ENCODE measurements around the gene PGM2L1. TPM values are rescaled to one million over a fixed set of nuclear protein-coding genes. Genes with fewer than 3 reads are reported as not detected.
"Not testable (repeated sequence)": the region's sequence is repeated elsewhere in the genome, so short reads cannot be mapped to it uniquely, and the experiment has no call there.

The PGM2L1 gene
- total RNA-seq, 1 donor from 2014 or later = 15.9 TPM

- DNase-seq (ENCODE audit: low spot score) = no peak
- no peak overlapping the region for H2AFZ ChIP-seq (replicated peaks)
- H3K4me2 ChIP-seq = no peak overlapping the region
- H3K27ac ChIP-seq = no peak overlapping the region
- no peaks in the 10 kb centered on the region for H3K9me3 ChIP-seq (ENCODE audit: low read depth)
- H3K4me3 ChIP-seq = no peak overlapping the region
- Mint-ChIP-seq H3K4me3 (no peak overlapping the region), H3K36me3 (no peaks in the 10 kb centered on the region), H3K9me3 (peaks cover 5% of the 10 kb centered on the region), H3K27me3 (ENCODE audit: insufficient read depth, low read depth) (peaks cover 2% of the 10 kb centered on the region), H3K4me1 (no peaks in the 10 kb centered on the region), H3K27ac (no peak overlapping the region)
- TF ChIP-seq, protein P1, sequence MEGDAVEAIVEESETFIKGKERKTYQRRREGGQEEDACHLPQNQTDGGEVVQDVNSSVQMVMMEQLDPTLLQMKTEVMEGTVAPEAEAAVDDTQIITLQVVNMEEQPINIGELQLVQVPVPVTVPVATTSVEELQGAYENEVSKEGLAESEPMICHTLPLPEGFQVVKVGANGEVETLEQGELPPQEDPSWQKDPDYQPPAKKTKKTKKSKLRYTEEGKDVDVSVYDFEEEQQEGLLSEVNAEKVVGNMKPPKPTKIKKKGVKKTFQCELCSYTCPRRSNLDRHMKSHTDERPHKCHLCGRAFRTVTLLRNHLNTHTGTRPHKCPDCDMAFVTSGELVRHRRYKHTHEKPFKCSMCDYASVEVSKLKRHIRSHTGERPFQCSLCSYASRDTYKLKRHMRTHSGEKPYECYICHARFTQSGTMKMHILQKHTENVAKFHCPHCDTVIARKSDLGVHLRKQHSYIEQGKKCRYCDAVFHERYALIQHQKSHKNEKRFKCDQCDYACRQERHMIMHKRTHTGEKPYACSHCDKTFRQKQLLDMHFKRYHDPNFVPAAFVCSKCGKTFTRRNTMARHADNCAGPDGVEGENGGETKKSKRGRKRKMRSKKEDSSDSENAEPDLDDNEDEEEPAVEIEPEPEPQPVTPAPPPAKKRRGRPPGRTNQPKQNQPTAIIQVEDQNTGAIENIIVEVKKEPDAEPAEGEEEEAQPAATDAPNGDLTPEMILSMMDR (IDR thresholded peaks at IDR 0.05) = no peak
- TF ChIP-seq EZH2 (IDR thresholded peaks at IDR 0.05) (no peak), EZH2phosphoT487 (IDR thresholded peaks at IDR 0.05) (no peak)
- H3K27me3 ChIP-seq = no peaks in the 10 kb centered on the region
- H3K4me1 ChIP-seq = no peaks in the 10 kb centered on the region
- no peak overlapping the region for H3K9ac ChIP-seq
- H3K79me2 ChIP-seq (ENCODE audit: low read depth) = no peaks in the 10 kb centered on the region
- no peaks in the 10 kb centered on the region for H3F3A ChIP-seq (ENCODE audit: low read depth)
- H4K20me1 ChIP-seq (ENCODE audit: low read depth) = no peaks in the 10 kb centered on the region
- H3K36me3 ChIP-seq = no peaks in the 10 kb centered on the region
Observed at GRCh38 chr11:74332291-74332690, 65.9 kb downstream of the PGM2L1 start.

DNA sequence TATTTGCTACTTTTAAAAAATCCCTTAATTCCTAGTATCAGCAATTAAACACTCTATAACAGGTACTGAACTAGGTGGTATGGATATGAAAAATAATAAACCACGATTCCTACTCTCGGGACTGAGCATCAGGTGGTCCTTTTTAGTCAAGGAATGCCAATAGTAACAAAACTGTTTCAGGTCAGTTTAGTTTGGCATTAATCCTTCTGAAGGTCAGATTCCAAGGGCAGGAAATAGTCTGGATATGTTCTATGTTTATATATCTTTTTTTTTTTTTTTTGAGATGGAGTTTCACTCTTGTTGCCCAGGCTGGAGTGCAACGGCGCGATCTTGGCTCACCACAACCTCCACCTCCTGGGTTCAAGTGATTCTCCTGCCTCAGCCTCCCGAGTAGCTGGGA, 67.2 kb downstream of the PGM2L1 start:
- H3K9ac ChIP-seq; H3K9me3 ChIP-seq (ENCODE audit: low read depth); H3K27me3 Mint-ChIP-seq (ENCODE audit: insufficient read depth, low read depth); H3K36me3 ChIP-seq; H3K4me2 ChIP-seq; H3K9me3 Mint-ChIP-seq; H3K36me3 Mint-ChIP-seq; H4K20me1 ChIP-seq (ENCODE audit: low read depth); H3K4me3 ChIP-seq; H3K79me2 ChIP-seq (ENCODE audit: low read depth); H3K4me1 ChIP-seq; H3K4me1 Mint-ChIP-seq; H2AFZ ChIP-seq (replicated peaks); H3K27me3 ChIP-seq; H3K27ac ChIP-seq; H3K4me3 Mint-ChIP-seq; H3F3A ChIP-seq (ENCODE audit: low read depth); H3K27ac Mint-ChIP-seq; DNase-seq (ENCODE audit: low spot score): not testable (repeated sequence)

- Histone ChIP-seq H3K27ac (no peak overlapping the region), H3K4me3 (no peak overlapping the region), H3K4me2 (no peak overlapping the region), H3K27me3 (no peaks in the 10 kb centered on the region), H2AFZ (replicated peaks) (no peak overlapping the region), H3F3A (ENCODE audit: low read depth) (no peaks in the 10 kb centered on the region), H3K36me3 (no peaks in the 10 kb centered on the region), H3K9me3 (ENCODE audit: low read depth) (no peaks in the 10 kb centered on the region), H3K4me1 (no peaks in the 10 kb centered on the region), H3K9ac (no peak overlapping the region), H4K20me1 (ENCODE audit: low read depth) (no peaks in the 10 kb centered on the region), H3K79me2 (ENCODE audit: low read depth) (no peaks in the 10 kb centered on the region)
- Mint-ChIP-seq H3K27me3 (ENCODE audit: insufficient read depth, low read depth) (peaks cover 2% of the 10 kb centered on the region), H3K27ac (no peak overlapping the region), H3K4me1 (peaks cover 15% of the 10 kb centered on the region), H3K4me3 (no peak overlapping the region), H3K36me3 (peaks cover 1% of the 10 kb centered on the region), H3K9me3 (peaks cover 5% of the 10 kb centered on the region)
- TF ChIP-seq, protein P1 (IDR thresholded peaks at IDR 0.05) = no peak
- TF ChIP-seq EZH2 (IDR thresholded peaks at IDR 0.05) (no peak), EZH2phosphoT487 (IDR thresholded peaks at IDR 0.05) (no peak)
- no peak for DNase-seq (ENCODE audit: low spot score)
Observed at GRCh38 chr11:74330075-74330858, 68.0 kb downstream of the PGM2L1 start.

DNA sequence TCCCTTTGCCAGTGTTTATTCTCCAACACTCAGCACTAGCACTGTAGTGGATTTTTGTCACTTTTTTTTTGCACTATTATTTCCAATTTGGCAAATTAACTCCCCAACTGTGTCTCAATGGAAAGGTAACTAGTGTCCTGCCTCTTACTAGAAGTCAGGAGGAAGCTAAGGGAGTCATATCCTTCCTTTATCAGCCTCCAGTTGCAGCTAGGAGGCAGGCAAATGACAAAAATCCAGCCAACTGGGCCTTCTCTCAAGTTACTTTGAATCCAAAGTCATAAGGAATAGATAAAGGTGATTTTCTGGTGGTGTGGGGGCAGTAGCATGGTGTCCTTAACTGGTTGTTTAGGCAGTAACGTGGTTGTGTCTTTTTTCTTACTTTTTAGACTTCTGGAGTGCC, 71.2 kb downstream of the PGM2L1 start:
- Histone ChIP-seq H3K9me3 (ENCODE audit: low read depth) (no peaks in the 10 kb centered on the region), H3K4me2 (no peak overlapping the region), H3K36me3 (no peaks in the 10 kb centered on the region), H3K79me2 (ENCODE audit: low read depth) (no peaks in the 10 kb centered on the region), H3K27me3 (no peaks in the 10 kb centered on the region), H3K9ac (no peak overlapping the region), H3K4me1 (no peaks in the 10 kb centered on the region), H2AFZ (replicated peaks) (no peak overlapping the region), H3F3A (ENCODE audit: low read depth) (no peaks in the 10 kb centered on the region), H4K20me1 (ENCODE audit: low read depth) (no peaks in the 10 kb centered on the region), H3K27ac (no peak overlapping the region), H3K4me3 (no peak overlapping the region)
- Mint-ChIP-seq H3K27ac (no peak overlapping the region), H3K4me1 (peaks cover 15% of the 10 kb centered on the region), H3K27me3 (ENCODE audit: insufficient read depth, low read depth) (peaks cover 2% of the 10 kb centered on the region), H3K9me3 (peaks cover 5% of the 10 kb centered on the region), H3K4me3 (no peak overlapping the region), H3K36me3 (peaks cover 1% of the 10 kb centered on the region)
- TF ChIP-seq EZH2phosphoT487 (IDR thresholded peaks at IDR 0.05) = no peak
- TF ChIP-seq EZH2 (IDR thresholded peaks at IDR 0.05) = no peak
- TF ChIP-seq, protein P1 (IDR thresholded peaks at IDR 0.05) = no peak
- no peak for DNase-seq (ENCODE audit: low spot score)

Measured in neural progenitor cell (in vitro differentiated cells).